HG03457 (cell line): ENCODE data around the gene ERVFRD-1.

Source experiments
- ATAC-seq: cut with Tn5 transposase; IDR thresholded peaks from one replicate; pipeline ENCODE4 v1.9.1; 2021; ENCODE audit warnings: moderate number of reproducible peaks; ENCODE audit not compliant: unreplicated experiment

The ERVFRD-1 gene

GRCh38 chr6:11055127-11055627 lies 56.3 kb downstream of the ERVFRD-1 start:
- no peak for ATAC-seq

DNA sequence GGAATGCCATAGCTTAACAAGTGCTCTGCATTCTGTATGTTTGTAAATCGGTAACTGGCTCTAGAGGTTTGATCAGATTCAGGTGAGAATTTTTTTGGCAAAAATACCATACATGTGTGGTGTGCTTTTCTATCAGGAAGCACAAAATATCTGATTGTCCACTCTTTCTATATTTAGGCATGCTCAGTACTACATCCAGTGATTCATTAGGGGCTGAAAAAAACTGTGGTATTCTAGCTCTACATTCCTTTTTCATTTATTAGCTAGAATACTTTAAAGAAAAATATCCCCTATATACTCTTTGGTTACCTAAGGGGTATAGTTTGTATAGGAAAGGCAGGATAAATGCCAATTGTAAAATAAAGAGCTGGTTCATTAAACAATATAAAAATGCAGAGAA lies 56.8 kb downstream of the ERVFRD-1 start:
- no peak for ATAC-seq

- no peak for ATAC-seq
Measured at GRCh38 chr6:11053307-11053706, 58.2 kb downstream of the ERVFRD-1 start.
